Gastroesophageal sphincter (tissue), 3 donors: ENCODE data around the gene CH25H.

Source experiments
- CTCF ChIP-seq, 4 experiments: fragments of 200-600 bp in 2 of 4; fragments of 450-650 bp in 2 of 4; sonication (generic) in 1 of 4; IDR thresholded peaks; one replicate each; pipeline ENCODE4 v1.5.1; 2017 to 2019; ENCODE audit warnings: antibody characterized with exemption in 4 of 4, mild to moderate bottlenecking in 2 of 4, moderate library complexity in 2 of 4
- EP300 ChIP-seq: sonication (generic); formaldehyde crosslinking; IDR thresholded peaks from one replicate; pipeline ENCODE4 v1.6.1; 2017; ENCODE audit warnings: antibody characterized with exemption, mild to moderate bottlenecking
- POLR2A ChIP-seq, 2 donors: fragments of 450-650 bp; IDR thresholded peaks; one replicate each; pipeline ENCODE4 v1.6.1; 2017; ENCODE audit warnings: antibody characterized with exemption in 2 of 2, mild to moderate bottlenecking in 2 of 2, moderate library complexity in 1 of 2
- POLR2AphosphoS5 ChIP-seq: sonication (generic); formaldehyde crosslinking; IDR thresholded peaks from one replicate; pipeline ENCODE4 v1.6.1; 2017; ENCODE audit warnings: antibody characterized with exemption

GRCh38 chr10:89209718-89210117 lies 2.6 kb upstream of the CH25H start:
- no peak for TF ChIP-seq CTCF (IDR thresholded peaks at IDR 0.05)
- no peak for TF ChIP-seq POLR2A (IDR thresholded peaks at IDR 0.05)
- no peak for TF ChIP-seq EP300
- no peak for TF ChIP-seq POLR2AphosphoS5
